Activated naive CD8-positive, alpha-beta T cell treated with anti-CD3 and anti-CD28 coated beads, Interleukin-2, amount 50 U/mL, for 24 hours (primary cell): ENCODE data around the gene ANKRD23.

Experiments
- ATAC-seq: fragments of 150-1000 bp; cut with Tn5 transposase; one replicate; pipeline ENCODE4 v1.10.0; 2021
- DNase-seq: peaks from one replicate; pipeline ENCODE4 v3.0.0; 2021
- H3K27ac Mint-ChIP-seq: one replicate; pipeline ENCODE4 v1.8.0; 2021; ENCODE audit warnings: mild to moderate bottlenecking, mixed read lengths
- H3K27me3 Mint-ChIP-seq: one replicate; pipeline ENCODE4 v1.8.0; 2021; ENCODE audit warnings: mixed read lengths
- H3K36me3 Mint-ChIP-seq: one replicate; pipeline ENCODE4 v1.8.0; 2021; ENCODE audit warnings: low read depth, mixed read lengths
- H3K4me1 Mint-ChIP-seq: one replicate; pipeline ENCODE4 v1.8.0; 2021; ENCODE audit warnings: mixed read lengths
- H3K4me3 Mint-ChIP-seq: one replicate; pipeline ENCODE4 v1.8.0; 2021; ENCODE audit warnings: mild to moderate bottlenecking, moderate library complexity, mixed read lengths
- H3K9me3 Mint-ChIP-seq: one replicate; pipeline ENCODE4 v1.8.0; 2021; ENCODE audit warnings: mixed read lengths

ANKRD23 gene

GRCh38 chr2:96839875-96840850, 3.7 kb downstream of the ANKRD23 start:
- DNase-seq (no peak), ATAC-seq (no peak)
- Mint-ChIP-seq H3K4me1 (peaks cover 10% of the 10 kb centered on the region), H3K27me3 (no peaks in the 10 kb centered on the region), H3K36me3 (peaks cover 10% of the 10 kb centered on the region), H3K4me3 (no peak overlapping the region), H3K27ac (no peak overlapping the region), H3K9me3 (no peaks in the 10 kb centered on the region)

DNA sequence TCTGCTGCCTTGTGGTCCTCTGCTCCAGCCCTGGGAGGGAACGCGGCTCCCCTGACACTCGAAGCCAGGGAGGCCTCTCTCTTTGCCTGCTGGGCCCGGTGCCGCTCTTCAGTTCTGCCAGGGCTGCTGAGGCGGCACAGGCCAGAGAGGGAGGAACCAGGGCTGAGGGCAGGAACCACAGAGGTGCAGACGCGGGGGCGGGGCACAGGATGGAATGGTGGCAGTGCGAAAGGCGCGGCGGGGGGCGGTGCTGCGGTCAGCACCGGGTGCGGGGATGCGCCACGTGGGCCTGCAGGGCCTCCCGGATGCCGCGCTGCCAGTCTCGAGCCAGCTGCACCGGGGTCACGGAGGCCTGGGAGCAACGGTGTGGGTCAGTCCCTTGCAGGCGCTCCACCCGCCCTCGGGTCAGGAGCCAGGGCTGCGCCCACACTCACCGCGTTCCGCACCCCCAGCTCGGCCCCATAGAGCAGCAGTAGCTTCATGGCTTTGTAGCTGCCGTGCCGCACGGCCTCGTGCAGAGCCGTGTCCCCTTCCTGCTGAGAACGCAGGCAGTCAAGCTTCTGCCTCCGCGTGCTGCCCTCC, 4.4 kb downstream of the ANKRD23 start:
- Mint-ChIP-seq H3K4me1 (peaks cover 10% of the 10 kb centered on the region), H3K4me3 (peak overlapping the region; percentile 38), H3K27ac (no peak overlapping the region), H3K36me3 (peaks cover 13% of the 10 kb centered on the region), H3K9me3 (no peaks in the 10 kb centered on the region), H3K27me3 (no peaks in the 10 kb centered on the region)
- DNase-seq (peak; percentile 82), ATAC-seq (peak; percentile 87)

- no peak for DNase-seq
- peak overlapping the region; percentile 38 for H3K4me3 Mint-ChIP-seq
- H3K36me3 Mint-ChIP-seq, result peaks cover 13% of the 10 kb centered on the region
- no peaks in the 10 kb centered on the region for H3K9me3 Mint-ChIP-seq
- H3K27ac Mint-ChIP-seq, result no peak overlapping the region
- ATAC-seq, result no peak
- no peaks in the 10 kb centered on the region for H3K27me3 Mint-ChIP-seq
- H3K4me1 Mint-ChIP-seq, result peaks cover 10% of the 10 kb centered on the region
Observed at GRCh38 chr2:96838345-96839292, 5.2 kb downstream of the ANKRD23 start.

- Mint-ChIP-seq H3K27ac (no peak overlapping the region), H3K4me1 (peaks cover 10% of the 10 kb centered on the region), H3K4me3 (no peak overlapping the region), H3K36me3 (peaks cover 13% of the 10 kb centered on the region), H3K9me3 (no peaks in the 10 kb centered on the region), H3K27me3 (no peaks in the 10 kb centered on the region)
- ATAC-seq (no peak), DNase-seq (no peak)
Observed at GRCh38 chr2:96837575-96837974, 6.2 kb downstream of the ANKRD23 start.

DNA sequence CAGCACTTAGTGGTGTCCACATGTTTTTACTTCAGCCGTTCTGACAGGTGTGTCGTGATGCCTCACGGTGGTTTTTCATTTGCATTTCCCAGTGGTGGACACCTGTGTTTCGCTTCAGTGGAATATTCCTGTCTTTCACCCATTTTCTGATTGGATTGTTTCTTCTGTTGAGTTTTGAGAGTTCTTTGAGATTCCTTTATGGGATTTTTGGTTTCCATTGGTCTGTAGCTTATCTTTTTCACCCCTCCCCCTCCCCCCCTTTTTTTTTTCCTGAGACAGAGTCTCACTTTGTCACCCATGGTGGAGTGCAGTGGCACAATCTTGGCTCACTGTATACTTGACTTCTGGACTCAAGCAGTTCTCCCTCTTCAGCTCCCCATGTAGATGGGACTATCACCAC, 8.0 kb downstream of the ANKRD23 start:
- ATAC-seq, result no peak
- Mint-ChIP-seq H3K36me3 (peaks cover 19% of the 10 kb centered on the region), H3K9me3 (no peaks in the 10 kb centered on the region), H3K27ac (no peak overlapping the region), H3K27me3 (no peaks in the 10 kb centered on the region), H3K4me3 (no peak overlapping the region), H3K4me1 (peaks cover 10% of the 10 kb centered on the region)
- DNase-seq, result no peak

GRCh38 chr2:96832754-96833507, 10.9 kb downstream of the ANKRD23 start:
- ATAC-seq, result no peak
- no peak overlapping the region for H3K27ac Mint-ChIP-seq

DNA sequence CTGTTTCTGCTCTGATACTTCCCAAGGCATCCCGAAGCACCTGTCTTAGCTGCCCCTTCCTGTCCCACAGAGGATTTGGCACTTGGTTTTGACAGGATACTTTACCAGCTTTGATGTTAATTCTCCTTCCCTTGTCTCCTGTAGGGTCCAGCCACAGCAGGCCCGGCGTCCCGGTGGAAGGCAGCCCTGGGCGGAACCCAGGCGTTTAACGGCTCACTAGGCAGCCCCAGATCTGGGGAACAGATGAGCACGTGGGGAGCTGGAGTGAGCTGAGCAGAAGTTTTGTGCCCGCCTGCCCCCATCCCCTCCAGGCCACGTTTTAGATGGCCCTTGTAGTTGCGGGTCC, 11.4 kb downstream of the ANKRD23 start:
- Mint-ChIP-seq H3K27ac (no peak overlapping the region), H3K27me3 (no peaks in the 10 kb centered on the region), H3K9me3 (no peaks in the 10 kb centered on the region), H3K4me3 (no peak overlapping the region), H3K4me1 (no peaks in the 10 kb centered on the region), H3K36me3 (peaks cover 28% of the 10 kb centered on the region)
- DNase-seq, result no peak
- no peak for ATAC-seq

More at GRCh38 chr2:96832754-96833507, 10.9 kb downstream of the ANKRD23 start:
- H3K4me3 Mint-ChIP-seq, result no peak overlapping the region
- H3K27me3 Mint-ChIP-seq, result no peaks in the 10 kb centered on the region
- H3K4me1 Mint-ChIP-seq, result no peaks in the 10 kb centered on the region
- no peak for DNase-seq
- peaks cover 27% of the 10 kb centered on the region for H3K36me3 Mint-ChIP-seq
- no peaks in the 10 kb centered on the region for H3K9me3 Mint-ChIP-seq

DNA sequence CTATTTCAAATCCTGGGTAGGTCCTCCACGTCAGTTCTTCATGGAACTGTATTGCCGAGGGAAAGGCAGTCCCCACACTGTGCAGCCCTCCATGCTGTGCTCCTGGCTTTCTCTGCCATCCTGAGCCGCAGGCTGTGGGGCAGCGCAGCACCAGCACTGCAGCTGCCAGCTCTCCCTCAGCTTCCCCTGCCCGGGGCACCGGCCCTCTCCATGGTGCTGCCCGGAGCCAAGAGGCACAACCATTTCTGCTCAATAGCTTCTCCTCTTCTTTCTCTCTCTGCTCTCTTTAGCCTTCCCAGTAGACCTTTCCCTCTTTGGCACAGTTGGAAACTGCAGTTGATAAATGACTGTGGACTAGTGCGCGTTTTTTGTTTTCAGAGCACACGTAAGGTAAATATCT, 12.1 kb downstream of the ANKRD23 start:
- Mint-ChIP-seq H3K4me3 (no peak overlapping the region), H3K36me3 (peaks cover 26% of the 10 kb centered on the region), H3K27ac (no peak overlapping the region), H3K4me1 (no peaks in the 10 kb centered on the region), H3K9me3 (no peaks in the 10 kb centered on the region), H3K27me3 (no peaks in the 10 kb centered on the region)
- peak; percentile 13 for ATAC-seq
- DNase-seq, result no peak

- H3K9me3 Mint-ChIP-seq, result no peaks in the 10 kb centered on the region
- peak; percentile 23 for ATAC-seq
- no peaks in the 10 kb centered on the region for H3K27me3 Mint-ChIP-seq
- no peak for DNase-seq
- H3K27ac Mint-ChIP-seq, result no peak overlapping the region
- H3K4me1 Mint-ChIP-seq, result no peaks in the 10 kb centered on the region
- H3K4me3 Mint-ChIP-seq, result no peak overlapping the region
- H3K36me3 Mint-ChIP-seq, result peaks cover 25% of the 10 kb centered on the region
Observed at GRCh38 chr2:96830044-96830562, 13.7 kb downstream of the ANKRD23 start.

- H3K27ac Mint-ChIP-seq, result no peak overlapping the region
- peaks cover 24% of the 10 kb centered on the region for H3K36me3 Mint-ChIP-seq
- no peaks in the 10 kb centered on the region for H3K9me3 Mint-ChIP-seq
Observed at GRCh38 chr2:96828874-96829273, 14.9 kb downstream of the ANKRD23 start.

GRCh38 chr2:96828436-96828835, 15.4 kb downstream of the ANKRD23 start:
- no peak for ATAC-seq
- Mint-ChIP-seq H3K27me3 (no peaks in the 10 kb centered on the region), H3K27ac (no peak overlapping the region), H3K4me1 (no peaks in the 10 kb centered on the region), H3K9me3 (no peaks in the 10 kb centered on the region), H3K4me3 (no peak overlapping the region), H3K36me3 (peaks cover 24% of the 10 kb centered on the region)
- no peak for DNase-seq

More at GRCh38 chr2:96828874-96829273, 14.9 kb downstream of the ANKRD23 start:
- ATAC-seq, result no peak
- H3K27me3 Mint-ChIP-seq, result no peaks in the 10 kb centered on the region
- no peak for DNase-seq
- no peaks in the 10 kb centered on the region for H3K4me1 Mint-ChIP-seq
- H3K4me3 Mint-ChIP-seq, result no peak overlapping the region

DNA sequence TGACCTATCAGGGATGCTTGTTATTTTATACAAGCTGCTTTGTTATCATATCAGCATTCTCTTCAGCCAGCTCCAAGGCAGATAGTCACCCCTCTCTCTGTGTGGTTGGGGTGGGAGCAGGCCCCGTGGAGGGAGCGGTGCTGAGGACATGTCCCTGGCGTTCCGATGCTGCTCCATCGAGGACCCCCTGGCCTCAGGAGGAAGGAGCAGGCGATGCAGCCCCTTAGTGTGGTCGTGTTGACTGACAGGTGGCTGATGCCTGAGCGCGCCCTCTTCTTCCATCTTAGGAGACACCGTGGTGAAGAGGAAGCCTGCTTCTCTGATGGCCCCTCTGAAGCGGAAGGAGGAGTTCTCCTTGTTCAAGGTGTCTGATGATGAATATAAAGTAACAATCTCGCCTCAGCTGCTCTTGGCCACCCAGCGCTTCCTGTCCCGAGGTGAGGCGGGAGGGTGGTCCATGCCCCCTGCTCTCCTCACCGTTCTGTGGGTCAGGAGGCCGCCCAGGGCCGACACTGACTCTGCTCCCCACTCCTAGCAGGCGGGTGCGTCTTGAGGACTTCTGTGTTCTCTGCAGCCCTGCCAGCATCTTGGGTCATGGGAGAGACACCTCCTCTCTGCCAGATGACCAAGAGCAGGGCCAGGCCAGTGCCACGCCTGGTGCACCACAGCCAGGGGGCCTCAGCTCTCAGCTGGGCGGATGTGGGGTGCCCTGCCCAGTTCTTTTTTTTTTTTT, 17.1 kb downstream of the ANKRD23 start:
- peaks cover 21% of the 10 kb centered on the region for H3K36me3 Mint-ChIP-seq
- DNase-seq (no peak), ATAC-seq (no peak)
- no peaks in the 10 kb centered on the region for H3K9me3 Mint-ChIP-seq
- no peak overlapping the region for H3K4me3 Mint-ChIP-seq
- peaks cover under 1% of the 10 kb centered on the region for H3K4me1 Mint-ChIP-seq
- no peaks in the 10 kb centered on the region for H3K27me3 Mint-ChIP-seq
- H3K27ac Mint-ChIP-seq, result no peak overlapping the region

DNA sequence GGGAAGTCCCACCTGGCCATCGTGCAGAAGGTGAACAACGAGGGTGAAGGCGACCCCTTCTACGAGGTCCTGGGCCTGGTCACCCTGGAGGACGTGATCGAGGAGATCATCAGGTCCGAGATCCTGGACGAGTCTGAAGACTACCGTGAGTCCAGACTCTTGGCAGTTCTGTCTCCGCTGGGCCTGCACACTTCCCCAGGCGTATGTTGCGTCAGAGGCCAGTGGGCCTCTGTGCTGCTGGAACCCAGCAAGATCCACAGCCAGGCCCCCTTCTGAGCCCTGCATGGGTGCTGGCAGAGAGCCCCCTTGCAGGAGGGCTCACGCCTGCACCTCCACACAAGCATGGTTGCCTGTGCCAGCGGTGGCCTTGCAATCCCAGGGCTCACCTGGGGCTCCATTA, 18.8 kb downstream of the ANKRD23 start:
- Mint-ChIP-seq H3K4me3 (no peak overlapping the region), H3K27ac (no peak overlapping the region), H3K36me3 (peaks cover 19% of the 10 kb centered on the region), H3K4me1 (peaks cover 15% of the 10 kb centered on the region), H3K9me3 (no peaks in the 10 kb centered on the region), H3K27me3 (no peaks in the 10 kb centered on the region)
- ATAC-seq (no peak), DNase-seq (no peak)
